T-cell (primary cell): ENCODE data around the gene LINGO3. TPM values are rescaled to one million over a fixed set of nuclear protein-coding genes. Genes with fewer than 3 reads are reported as not detected.

Source experiments
- ATAC-seq, 4 experiments: fragments of 200-7000 bp in 3 of 4; fragments of 150-1000 bp in 1 of 4; cut with Tn5 transposase; replicated peaks in 1 of 4; 1 replicate in 3 of 4; 2 replicates in 1 of 4; pipeline ENCODE4 v1.10.0; 2021; ENCODE audit warnings: moderate library complexity in 3 of 4, mild to moderate bottlenecking in 2 of 4, moderate number of reproducible peaks in 1 of 4
- CTCF ChIA-PET, 2 donors: fragments of 300-600 bp; sonication (Branson Sonifier 250); formaldehyde crosslinking; loops; one replicate each; lab custom pipeline; 2022; ENCODE audit warnings: antibody characterized with exemption in 2 of 2; lab: Charles Lee
- POLR2A ChIA-PET, 2 donors: fragments of 300-600 bp; sonication (Branson Sonifier 250); formaldehyde crosslinking; loops; one replicate each; lab custom pipeline; 2022; ENCODE audit warnings: antibody characterized with exemption in 2 of 2; lab: Charles Lee
- DNase-seq, 35 experiments: peaks; one replicate each; pipeline versions ENCODE4 v3.0.0 to v3.0.0-alpha.2; 2013 to 2023
- H3K27ac ChIP-seq: one replicate; pipeline ENCODE4 v1.5.1; 2013; ENCODE audit warnings: low read length
- H3K27me3 ChIP-seq, 2 experiments: replicated peaks in 1 of 2; 1 replicate in 1 of 2; 2 replicates in 1 of 2; pipeline versions ENCODE4 v1.6.1 to v1.7.0; 2013; ENCODE audit warnings: low read length in 1 of 2, mixed read lengths in 1 of 2; ENCODE audit not compliant: control insufficient read depth in 2 of 2, insufficient read depth in 2 of 2; ENCODE audit errors: extremely low read depth in 1 of 2
- H3K36me3 ChIP-seq, 2 donors: 1 replicate in 1 of 2; 2 replicates in 1 of 2; pipeline versions ENCODE4 v1.6.1 to v1.7.0; 2013; ENCODE audit warnings: low read length in 1 of 2; ENCODE audit not compliant: control insufficient read depth in 2 of 2, insufficient read depth in 1 of 2; ENCODE audit errors: extremely low read depth in 1 of 2
- H3K4me1 ChIP-seq, 2 experiments: 1 replicate in 1 of 2; 2 replicates in 1 of 2; pipeline versions ENCODE4 v1.6.1 to v1.7.0; 2013; ENCODE audit warnings: low read length in 2 of 2, mixed read lengths in 1 of 2; ENCODE audit not compliant: insufficient read depth in 2 of 2, control insufficient read depth in 1 of 2; ENCODE audit errors: extremely low read depth in 1 of 2
- H3K4me3 ChIP-seq, 2 donors: 1 replicate in 1 of 2; 2 replicates in 1 of 2; pipeline versions ENCODE4 v1.5.1 to v1.7.0; 2013; ENCODE audit warnings: mild to moderate bottlenecking in 2 of 2, low read length in 1 of 2, moderate library complexity in 1 of 2; ENCODE audit not compliant: control insufficient read depth in 1 of 2; ENCODE audit errors: extremely low read depth in 1 of 2
- H3K9me3 ChIP-seq: 2 replicates; pipeline ENCODE4 v1.7.0; 2013
- H3K27ac Mint-ChIP-seq, 2 donors: one replicate each; pipeline ENCODE4 v1.8.0; 2020 to 2021; ENCODE audit warnings: mild to moderate bottlenecking in 2 of 2, mixed read lengths in 2 of 2
- H3K27me3 Mint-ChIP-seq, 2 donors: one replicate each; pipeline ENCODE4 v1.8.0; 2021 to 2022; ENCODE audit warnings: mixed read lengths in 2 of 2
- H3K36me3 Mint-ChIP-seq: one replicate; pipeline ENCODE4 v1.8.0; 2021; ENCODE audit warnings: mixed read lengths
- H3K4me1 Mint-ChIP-seq, 3 donors: one replicate each; pipeline ENCODE4 v1.8.0; 2020 to 2022; ENCODE audit warnings: mixed read lengths in 3 of 3, mild to moderate bottlenecking in 1 of 3
- H3K4me3 Mint-ChIP-seq, 3 donors: one replicate each; pipeline ENCODE4 v1.8.0; 2020 to 2022; ENCODE audit warnings: mild to moderate bottlenecking in 3 of 3, mixed read lengths in 3 of 3, moderate library complexity in 3 of 3
- H3K9me3 Mint-ChIP-seq, 3 donors: one replicate each; pipeline ENCODE4 v1.8.0; 2020 to 2022; ENCODE audit warnings: mixed read lengths in 3 of 3
- WGBS: methylation state at CpG from one replicate; pipeline ENCODE4 v1.1.5; 2013; ENCODE audit warnings: missing lambda C conversion rate; ENCODE audit not compliant: insufficient coverage; 5-methylcytosine and 5-hydroxymethylcytosine counted together
- total RNA-seq, 35 experiments: library from RNA in 6 of 35; stranded (reverse) in 6 of 35; fragments of 120-200 nt in 1 of 35; gene quantifications; one replicate each; pipeline versions ENCODE4 v1.2.1 to v1.2.4 and lab custom pipeline; 2013 to 2026

LINGO3 gene
- total RNA-seq, 5 donors from 2014 or later (not counting 1 experiment from before 2014, with no cell fraction given): 0.23 to 1.7 (median 0.99) TPM

- Histone ChIP-seq H3K4me1 (peaks cover 7 to 35% of the 10 kb centered on the region in 2 experiments), H3K27me3 (peaks cover 0 to 6% of the 10 kb centered on the region in 2 experiments), H3K9me3 (no peaks in the 10 kb centered on the region), H3K27ac (no peak overlapping the region), H3K4me3 (no peak overlapping the region), H3K36me3 (no peaks in the 10 kb centered on the region)
- Mint-ChIP-seq H3K4me1 (peaks cover 21 to 32% (median 24%) of the 10 kb centered on the region in 3 donors), H3K9me3 (no peaks in the 10 kb centered on the region), H3K36me3 (peaks cover 4% of the 10 kb centered on the region), H3K27ac (peak overlapping the region; percentile 91 to 95), H3K4me3 (peak overlapping the region; percentile 87 to 93 (median 87)), H3K27me3 (no peaks in the 10 kb centered on the region)
- no peak for DNase-seq
- CTCF ChIA-PET: interaction anchor here in 1 of 2 donors (0.6 to 1.2 kb wide), 2 partner anchors 15 to 433 kb away, joined by 4 read pairs; no protein-coding TSS in a partner anchor
- WGBS: 97% methylated on average over 15 of the region's 17 CpGs
- ATAC-seq: no peak
- POLR2A ChIA-PET: interaction anchor here in 1 of 2 donors (0.5 to 0.6 kb wide), 2 partner anchors 14 to 29 kb away, joined by 3 read pairs; no protein-coding TSS in a partner anchor
Observed at GRCh38 chr19:2288338-2288817, 19.6 kb downstream of the LINGO3 start.

- Mint-ChIP-seq H3K9me3 (no peaks in the 10 kb centered on the region), H3K27ac (peak overlapping the region; percentile 91 to 95), H3K4me3 (no peak overlapping the region), H3K4me1 (peaks cover 22 to 32% (median 22%) of the 10 kb centered on the region in 3 donors), H3K36me3 (peaks cover 2% of the 10 kb centered on the region), H3K27me3 (no peaks in the 10 kb centered on the region)
- DNase-seq (no peak), ATAC-seq (no peak)
- Histone ChIP-seq H3K27me3 (peaks cover 0 to 6% of the 10 kb centered on the region in 2 experiments), H3K27ac (no peak overlapping the region), H3K36me3 (no peaks in the 10 kb centered on the region), H3K4me3 (no peak overlapping the region), H3K4me1 (peaks cover 7 to 38% of the 10 kb centered on the region in 2 experiments), H3K9me3 (no peaks in the 10 kb centered on the region)
- CTCF ChIA-PET: no interaction called here
- POLR2A ChIA-PET: interaction anchor here (0.5 to 0.6 kb wide), 2 partner anchors 28 kb away, joined by 3 to 4 read pairs; no protein-coding TSS in a partner anchor
- WGBS: 81% methylated on average over 13 of the region's 13 CpGs
Observed at GRCh38 chr19:2287585-2288337, 20.2 kb downstream of the LINGO3 start.

GRCh38 chr19:2286402-2287140, 21.4 kb downstream of the LINGO3 start:
- CTCF ChIA-PET: no interaction called here
- Mint-ChIP-seq H3K27ac (no peak overlapping the region), H3K4me1 (peaks cover 23 to 38% (median 31%) of the 10 kb centered on the region in 3 donors), H3K4me3 (no peak overlapping the region), H3K36me3 (no peaks in the 10 kb centered on the region), H3K9me3 (no peaks in the 10 kb centered on the region), H3K27me3 (no peaks in the 10 kb centered on the region)
- H3K27ac ChIP-seq: no peak overlapping the region
- H3K9me3 ChIP-seq: no peaks in the 10 kb centered on the region
- no peak overlapping the region for H3K4me3 ChIP-seq
- ATAC-seq (no peak), DNase-seq (no peak)
- POLR2A ChIA-PET: no interaction called here
- H3K4me1 ChIP-seq: peaks cover 14 to 44% of the 10 kb centered on the region in 2 experiments
- 99% methylated on average over 11 of the region's 20 CpGs for WGBS
- H3K27me3 ChIP-seq: peaks cover 0 to 6% of the 10 kb centered on the region in 2 experiments
- no peaks in the 10 kb centered on the region for H3K36me3 ChIP-seq

- H3K4me1 ChIP-seq: peaks cover 7 to 34% of the 10 kb centered on the region in 2 experiments
- Mint-ChIP-seq H3K4me3 (no peak overlapping the region), H3K4me1 (peaks cover 15 to 27% (median 24%) of the 10 kb centered on the region in 3 donors), H3K9me3 (no peaks in the 10 kb centered on the region), H3K27me3 (no peaks in the 10 kb centered on the region), H3K36me3 (no peaks in the 10 kb centered on the region), H3K27ac (no peak overlapping the region)
- no peaks in the 10 kb centered on the region for H3K27me3 ChIP-seq
- H3K27ac ChIP-seq: no peak overlapping the region
- ATAC-seq (no peak), DNase-seq (no peak)
- ChIA-PET POLR2A (interaction anchor here in 1 of 2 donors (0.6 kb wide), 1 partner anchor 830 kb away, joined by 3 read pairs; no protein-coding TSS in a partner anchor), CTCF (no interaction called here)
- H3K9me3 ChIP-seq: no peaks in the 10 kb centered on the region
- no peak overlapping the region for H3K4me3 ChIP-seq
- H3K36me3 ChIP-seq: no peaks in the 10 kb centered on the region
- 100% methylated on average over 1 of the region's 8 CpGs for WGBS
Observed at GRCh38 chr19:2283835-2284507, 24.0 kb downstream of the LINGO3 start.

- DNase-seq: no peak
- Mint-ChIP-seq H3K4me1 (peaks cover 6 to 17% (median 15%) of the 10 kb centered on the region in 3 donors), H3K36me3 (no peaks in the 10 kb centered on the region), H3K9me3 (no peaks in the 10 kb centered on the region), H3K27ac (peak overlapping the region; percentile 49 to 55), H3K4me3 (peak overlapping the region; percentile 43 to 66 (median 46)), H3K27me3 (no peaks in the 10 kb centered on the region)
- Histone ChIP-seq H3K4me3 (no peak overlapping the region), H3K9me3 (no peaks in the 10 kb centered on the region), H3K4me1 (peaks cover 7 to 25% of the 10 kb centered on the region in 2 experiments), H3K36me3 (no peaks in the 10 kb centered on the region), H3K27me3 (no peaks in the 10 kb centered on the region), H3K27ac (no peak overlapping the region)
- ChIA-PET POLR2A (no interaction called here), CTCF (no interaction called here)
- no peak for ATAC-seq
- WGBS: 94% methylated on average over 9 of the region's 11 CpGs
Observed at GRCh38 chr19:2282862-2283237, 25.1 kb downstream of the LINGO3 start.
